CD1c-positive myeloid dendritic cell (primary cell): ENCODE data around the gene PMM1.
A peak's percentile ranks its signal among the peaks of the same experiment; 100 is the strongest.

Experiments used
- DNase-seq: peaks from one replicate; pipeline ENCODE4 v3.0.0-alpha.2; 2016; ENCODE audit errors: extremely low spot score

The PMM1 gene

DNA sequence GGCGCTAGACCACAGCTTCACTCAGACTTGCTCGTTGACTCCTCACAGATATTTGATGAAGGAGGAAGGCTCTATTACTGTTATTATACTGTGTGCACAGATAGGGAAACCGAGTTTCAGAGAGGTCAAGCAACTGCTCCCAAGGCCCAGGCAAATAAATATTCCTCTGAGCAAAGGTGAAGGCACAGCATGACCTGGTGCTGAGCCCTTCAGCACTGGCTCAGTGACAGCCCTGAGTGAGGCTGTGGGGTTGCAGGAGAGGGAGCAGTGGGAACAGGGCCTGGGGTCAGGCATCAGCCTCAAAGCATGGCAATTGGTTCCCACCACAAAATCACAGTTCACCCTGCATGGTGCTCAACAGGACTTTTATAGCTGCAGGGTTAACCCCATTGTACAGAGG is 52.4 kb downstream of the PMM1 start:
- DNase-seq, result no peak

DNA sequence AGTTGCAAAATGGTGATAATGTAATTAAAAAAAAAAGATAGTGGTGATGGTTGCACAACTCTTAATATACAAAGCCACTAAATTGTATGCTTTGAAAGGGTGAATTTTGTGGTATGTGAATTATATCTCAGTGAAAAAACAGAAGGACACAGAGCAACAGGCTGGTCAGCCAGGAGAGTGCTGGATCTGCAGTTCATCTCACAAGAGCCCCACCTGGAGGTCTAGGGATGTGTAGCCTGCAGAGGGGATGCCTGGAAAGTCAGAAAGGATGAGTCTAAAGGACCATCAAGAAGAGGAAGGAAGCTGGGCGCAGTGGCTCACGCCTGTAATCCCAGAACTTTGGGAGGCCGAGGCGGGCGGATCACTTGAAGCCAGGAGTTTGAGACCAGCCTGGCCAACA is 54.4 kb downstream of the PMM1 start:
- DNase-seq, result no peak

DNA sequence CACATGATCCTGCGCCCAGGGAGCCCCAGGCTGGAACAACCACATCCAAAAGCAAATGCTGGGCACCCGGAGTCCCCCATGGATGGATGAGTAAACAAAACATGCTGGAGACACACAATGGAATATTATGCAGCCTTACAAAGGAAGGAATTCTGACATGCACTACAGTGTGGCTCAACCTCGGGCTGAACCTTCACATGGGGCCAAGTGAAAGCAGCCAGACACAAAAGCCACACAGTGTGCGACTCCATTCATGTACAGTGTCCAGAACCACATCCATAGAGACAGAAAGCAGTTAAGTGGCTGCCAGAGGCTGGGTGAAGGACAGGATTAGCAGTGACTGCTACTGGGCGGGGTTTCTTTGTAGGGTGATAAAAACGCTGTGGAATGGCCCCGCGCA is 55.4 kb downstream of the PMM1 start:
- no peak for DNase-seq

DNA sequence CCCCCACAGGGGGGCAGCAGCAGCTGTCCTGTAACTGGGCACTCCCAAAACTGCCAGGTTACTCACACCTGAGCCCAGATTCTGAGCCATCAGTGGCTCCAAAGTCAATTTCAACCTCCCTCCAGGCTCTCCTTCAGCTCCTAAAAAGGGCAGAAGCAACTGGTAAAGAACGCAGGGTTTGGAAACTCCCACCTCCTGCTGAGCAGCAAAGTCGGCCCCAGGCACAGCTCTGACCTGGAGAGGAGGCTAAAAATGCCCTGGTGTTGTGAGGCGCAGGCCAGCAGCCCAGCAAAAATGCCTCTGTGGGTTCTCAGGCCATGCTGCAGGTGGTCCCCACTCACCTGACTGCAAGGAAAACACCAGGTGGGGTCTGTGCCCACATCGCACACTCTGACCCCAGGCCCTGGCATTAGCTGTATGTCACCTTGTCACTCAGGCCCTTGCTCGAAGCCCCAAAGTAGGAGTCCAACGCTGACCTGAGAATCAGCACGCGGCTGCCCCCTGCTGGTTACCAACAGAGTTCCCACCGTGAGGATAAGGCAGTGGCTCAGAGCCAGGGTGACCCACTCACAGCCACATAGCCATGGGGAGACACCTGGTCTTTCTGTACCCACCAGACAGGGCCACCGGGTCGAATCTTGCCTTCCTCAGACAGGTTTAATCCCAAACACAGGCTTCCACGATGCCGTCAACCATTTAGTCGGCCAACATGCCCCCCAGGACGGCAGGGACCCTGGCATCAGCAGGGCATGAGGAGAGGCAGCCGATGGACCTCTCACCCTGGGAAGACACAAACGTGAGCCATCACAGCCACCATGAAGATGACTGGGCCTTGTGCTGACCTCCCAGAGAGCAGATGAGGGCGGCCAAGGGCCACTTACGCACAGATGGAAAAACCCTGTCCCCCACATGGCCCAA is 56.5 kb downstream of the PMM1 start:
- DNase-seq, result peak; percentile 69

DNA sequence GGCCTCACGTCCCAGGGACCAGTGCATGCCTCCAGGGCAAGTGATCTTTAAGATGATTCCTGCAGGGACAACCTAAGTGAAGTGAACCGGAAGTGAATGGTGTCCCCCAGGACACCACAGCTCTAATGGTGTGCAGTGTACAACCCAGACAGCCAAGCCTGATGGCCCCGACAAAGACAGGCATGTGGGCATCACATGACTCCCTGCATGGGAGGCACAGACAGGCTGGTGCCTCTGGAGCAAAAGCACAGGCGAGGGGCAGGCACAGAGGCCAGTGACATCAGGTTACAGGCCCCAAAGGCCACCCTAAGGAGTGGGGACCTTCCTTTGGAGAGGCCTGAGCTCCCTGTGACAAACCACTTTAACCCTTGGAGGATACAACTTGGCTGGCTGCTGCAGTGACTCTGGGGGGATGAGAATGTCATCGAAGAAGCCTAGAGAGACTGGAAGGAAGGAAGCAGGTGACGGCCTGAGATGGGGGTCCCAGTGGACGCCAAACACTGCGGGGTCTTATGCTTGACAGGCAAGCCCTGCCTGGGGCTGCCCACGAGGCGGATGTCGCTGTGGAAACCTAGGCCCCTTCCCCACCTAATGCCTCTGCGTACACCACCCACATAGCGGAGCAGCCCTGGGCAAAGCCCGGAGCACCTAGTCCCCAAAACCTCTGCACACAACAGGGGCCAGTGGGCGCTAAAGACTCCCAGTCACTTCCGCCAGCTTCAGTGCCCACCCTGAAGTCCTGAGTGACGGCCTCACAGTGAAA is 57.7 kb downstream of the PMM1 start:
- no peak for DNase-seq

DNA sequence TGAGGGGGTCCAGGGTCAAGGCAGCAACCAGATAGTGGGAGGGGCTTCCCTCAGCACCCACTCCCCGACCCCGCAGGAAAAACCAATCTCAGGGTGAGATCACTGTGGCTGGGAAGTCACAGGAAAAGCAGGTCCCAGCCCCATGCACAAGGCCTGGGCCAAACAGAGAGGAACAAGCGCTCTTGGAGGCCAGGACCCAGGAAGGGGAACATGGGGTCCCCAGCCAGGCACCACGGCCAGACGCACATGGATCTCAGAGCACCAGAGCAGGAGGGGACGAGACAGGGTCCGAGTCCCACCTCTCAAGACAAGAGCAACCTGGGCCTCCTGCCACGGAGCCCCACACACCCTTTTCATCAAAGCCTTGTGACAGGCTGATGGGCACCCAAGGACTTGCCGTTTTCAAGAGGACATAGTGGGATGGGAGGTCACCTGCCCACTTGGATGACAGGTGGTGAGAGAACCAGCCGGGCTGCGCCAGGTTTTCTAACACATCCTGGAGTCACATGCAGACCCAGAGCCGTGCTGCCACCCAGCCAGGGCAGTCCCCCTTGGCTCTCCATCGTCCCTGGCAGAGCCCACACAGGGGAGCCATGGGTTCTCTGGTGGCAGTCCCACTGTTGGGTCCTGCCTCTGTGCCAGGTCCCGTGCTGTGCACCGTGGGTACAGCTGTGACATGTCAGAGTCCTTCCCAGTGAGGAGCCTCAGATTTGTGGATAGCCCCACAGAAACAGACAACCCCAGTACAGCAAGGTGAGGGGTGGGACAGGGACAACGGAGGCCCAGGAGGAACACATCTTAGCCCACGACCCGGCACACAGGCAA is 58.5 kb downstream of the PMM1 start:
- no peak for DNase-seq

DNA sequence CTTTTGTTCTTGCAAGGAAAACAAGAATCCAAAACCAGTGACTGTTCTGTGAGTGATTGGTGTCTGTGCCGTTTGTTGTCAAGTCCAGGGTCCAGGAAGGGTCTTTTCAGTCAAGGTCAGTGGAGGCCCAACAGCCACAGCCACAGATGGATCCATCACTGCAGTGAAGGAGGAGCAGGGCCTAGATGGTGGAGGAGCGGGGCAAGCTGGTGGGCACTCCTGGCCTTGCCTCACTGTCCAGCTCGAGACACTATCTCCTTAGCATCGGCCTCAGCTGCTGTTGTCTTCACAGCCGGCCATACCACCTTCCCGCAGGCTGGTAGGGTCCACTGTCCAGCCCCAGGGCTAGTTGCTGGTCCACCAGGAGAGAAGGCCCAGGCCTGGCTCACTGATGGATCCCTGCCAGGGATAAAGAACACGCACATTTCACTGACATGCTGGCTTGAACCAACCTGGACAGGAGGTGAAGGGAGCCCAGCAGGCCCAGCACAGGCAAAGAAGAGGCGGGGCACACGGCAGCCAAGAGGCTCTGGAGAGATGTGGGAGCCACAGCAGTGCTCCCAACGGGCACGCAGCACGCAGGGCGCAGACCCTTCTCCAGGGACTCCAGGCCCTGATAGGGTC is 60.6 kb downstream of the PMM1 start:
- DNase-seq, result no peak

DNA sequence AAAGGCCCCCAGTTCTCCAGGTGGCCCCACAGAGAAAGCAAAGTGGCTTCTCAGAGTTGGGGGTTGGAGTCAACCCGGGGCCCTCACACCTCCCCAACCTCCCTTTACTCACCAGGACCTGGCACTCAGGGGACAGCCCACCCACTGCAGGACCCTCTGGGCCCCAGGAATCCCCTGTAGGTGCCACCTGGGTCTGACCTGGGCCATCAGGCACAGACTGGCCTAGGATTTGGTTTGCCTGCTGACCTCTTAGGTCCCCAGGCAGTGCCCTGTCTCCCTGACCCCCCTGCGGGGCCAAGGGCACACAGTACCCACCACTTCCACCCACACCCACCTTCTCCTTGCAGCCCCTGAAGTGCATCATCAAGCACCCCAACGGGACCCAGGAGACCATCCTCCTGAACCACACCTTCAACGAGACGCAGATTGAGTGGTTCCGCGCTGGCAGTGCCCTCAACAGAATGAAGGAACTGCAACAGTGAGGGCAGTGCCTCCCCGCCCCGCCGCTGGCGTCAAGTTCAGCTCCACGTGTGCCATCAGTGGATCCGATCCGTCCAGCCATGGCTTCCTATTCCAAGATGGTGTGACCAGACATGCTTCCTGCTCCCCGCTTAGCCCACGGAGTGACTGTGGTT is 61.4 kb downstream of the PMM1 start:
- DNase-seq, result no peak
